ENCODE results near the gene PICK1. TPM values are rescaled to one million over a fixed set of nuclear protein-coding genes. Genes with fewer than 3 reads are reported as not detected.

The PICK1 gene
- total RNA-seq, 2 donors from 2014 or later, result 27.6 to 47.2 TPM

DNA sequence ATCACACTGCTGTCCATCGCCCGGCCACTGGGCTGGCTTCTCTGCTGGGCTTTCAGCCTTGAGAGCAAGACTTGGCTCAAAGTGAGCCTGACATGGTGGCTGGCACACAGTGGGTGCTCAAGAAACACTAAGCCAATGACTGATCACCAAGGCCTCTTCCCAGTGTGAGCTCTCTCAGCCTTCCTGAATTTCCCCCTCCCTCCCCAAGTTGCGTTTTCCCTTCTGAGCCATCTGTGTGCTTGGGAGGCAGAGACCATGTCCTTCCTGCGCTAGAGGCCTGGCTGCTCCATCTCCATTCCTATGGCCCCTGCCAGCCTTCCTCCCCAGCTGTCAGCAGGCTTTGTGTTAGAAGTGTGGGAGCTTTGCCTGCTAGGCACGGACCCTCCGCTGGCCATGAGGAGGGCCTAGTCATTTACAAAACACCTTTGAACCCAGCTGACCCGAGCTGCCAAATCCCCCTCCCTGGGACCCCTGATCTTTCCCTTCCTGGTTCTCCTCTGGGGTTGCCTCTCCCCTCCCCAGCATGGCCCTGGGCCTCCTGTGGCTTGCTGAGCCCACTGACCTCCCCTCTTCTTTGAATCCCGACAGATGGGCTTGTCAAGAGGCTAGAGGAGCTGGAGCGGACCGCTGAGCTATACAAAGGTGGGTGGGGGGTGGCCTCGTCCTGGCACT, 13.2 kb downstream of the PICK1 start:
- H3K36me3 ChIP-seq, result peaks cover 11% of the 10 kb centered on the region
- H3K4me3 ChIP-seq, result no peak overlapping the region
- H3K27me3 ChIP-seq, result no peaks in the 10 kb centered on the region
- no peaks in the 10 kb centered on the region for H3K9me3 ChIP-seq
- DNase-seq, result no peak
- intact Hi-C loops (cut with DNase I), result no loop called here
- TF ChIP-seq, protein P1, sequence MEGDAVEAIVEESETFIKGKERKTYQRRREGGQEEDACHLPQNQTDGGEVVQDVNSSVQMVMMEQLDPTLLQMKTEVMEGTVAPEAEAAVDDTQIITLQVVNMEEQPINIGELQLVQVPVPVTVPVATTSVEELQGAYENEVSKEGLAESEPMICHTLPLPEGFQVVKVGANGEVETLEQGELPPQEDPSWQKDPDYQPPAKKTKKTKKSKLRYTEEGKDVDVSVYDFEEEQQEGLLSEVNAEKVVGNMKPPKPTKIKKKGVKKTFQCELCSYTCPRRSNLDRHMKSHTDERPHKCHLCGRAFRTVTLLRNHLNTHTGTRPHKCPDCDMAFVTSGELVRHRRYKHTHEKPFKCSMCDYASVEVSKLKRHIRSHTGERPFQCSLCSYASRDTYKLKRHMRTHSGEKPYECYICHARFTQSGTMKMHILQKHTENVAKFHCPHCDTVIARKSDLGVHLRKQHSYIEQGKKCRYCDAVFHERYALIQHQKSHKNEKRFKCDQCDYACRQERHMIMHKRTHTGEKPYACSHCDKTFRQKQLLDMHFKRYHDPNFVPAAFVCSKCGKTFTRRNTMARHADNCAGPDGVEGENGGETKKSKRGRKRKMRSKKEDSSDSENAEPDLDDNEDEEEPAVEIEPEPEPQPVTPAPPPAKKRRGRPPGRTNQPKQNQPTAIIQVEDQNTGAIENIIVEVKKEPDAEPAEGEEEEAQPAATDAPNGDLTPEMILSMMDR (IDR thresholded peaks at IDR 0.05), result no peak
- no peaks in the 10 kb centered on the region for H3K4me1 ChIP-seq
- H3K9ac ChIP-seq (ENCODE audit: low read depth in 2 of 2, low read length in 2 of 2), result no peak overlapping the region
- no peak overlapping the region for H3K27ac ChIP-seq

DNA sequence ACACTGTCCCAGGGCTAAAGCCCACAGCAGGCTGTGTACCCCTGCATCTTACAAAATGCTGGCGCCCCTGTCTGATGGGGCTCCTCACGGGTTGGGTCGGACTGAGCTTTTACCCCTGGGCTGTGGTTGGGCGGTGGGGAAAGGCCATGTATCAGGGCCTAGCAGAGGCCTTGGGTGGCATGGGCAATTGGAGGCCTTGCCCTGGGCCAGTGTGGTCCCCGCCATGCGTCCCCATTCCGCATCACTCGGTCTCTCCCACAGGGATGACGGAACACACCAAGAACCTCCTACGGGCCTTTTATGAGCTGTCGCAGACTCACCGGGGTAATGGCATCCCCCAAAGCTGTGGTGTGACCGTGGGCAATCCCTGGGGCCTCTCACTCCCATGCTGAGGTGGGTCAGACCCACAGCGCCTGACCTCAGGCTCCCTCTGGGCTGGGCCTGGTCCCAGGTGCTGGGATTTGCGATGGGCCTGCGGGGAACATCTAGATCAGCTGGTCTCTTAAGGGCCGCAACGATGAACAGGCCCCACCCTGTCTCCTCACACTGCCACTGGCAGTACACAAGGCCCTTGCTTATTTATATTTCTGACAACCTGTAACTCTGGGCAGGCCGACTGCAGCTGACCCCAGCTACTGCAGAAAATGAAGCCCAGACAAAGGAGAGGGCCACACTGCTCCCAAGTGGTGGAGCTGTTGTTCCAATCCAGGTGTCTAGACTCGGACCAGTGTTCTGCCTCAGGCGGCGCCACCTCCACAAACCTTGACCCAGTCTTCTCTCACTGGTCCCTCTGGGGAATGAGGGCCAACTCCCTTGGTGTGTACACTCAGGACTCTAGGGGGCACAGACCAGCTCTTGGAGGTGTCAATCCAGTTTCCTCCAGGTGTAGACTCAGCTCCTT, 14.5 kb downstream of the PICK1 start:
- H3K36me3 ChIP-seq, result peaks cover 8% of the 10 kb centered on the region
- no peaks in the 10 kb centered on the region for H3K4me1 ChIP-seq
- no peaks in the 10 kb centered on the region for H3K9me3 ChIP-seq
- H3K4me3 ChIP-seq, result no peak overlapping the region
- no peak for DNase-seq
- intact Hi-C loops (cut with DNase I), result no loop called here
- TF ChIP-seq, protein P1 (IDR thresholded peaks at IDR 0.05), result no peak
- no peak overlapping the region for H3K9ac ChIP-seq (ENCODE audit: low read depth in 2 of 2, low read length in 2 of 2)
- no peak overlapping the region for H3K27ac ChIP-seq
- no peaks in the 10 kb centered on the region for H3K27me3 ChIP-seq

DNA sequence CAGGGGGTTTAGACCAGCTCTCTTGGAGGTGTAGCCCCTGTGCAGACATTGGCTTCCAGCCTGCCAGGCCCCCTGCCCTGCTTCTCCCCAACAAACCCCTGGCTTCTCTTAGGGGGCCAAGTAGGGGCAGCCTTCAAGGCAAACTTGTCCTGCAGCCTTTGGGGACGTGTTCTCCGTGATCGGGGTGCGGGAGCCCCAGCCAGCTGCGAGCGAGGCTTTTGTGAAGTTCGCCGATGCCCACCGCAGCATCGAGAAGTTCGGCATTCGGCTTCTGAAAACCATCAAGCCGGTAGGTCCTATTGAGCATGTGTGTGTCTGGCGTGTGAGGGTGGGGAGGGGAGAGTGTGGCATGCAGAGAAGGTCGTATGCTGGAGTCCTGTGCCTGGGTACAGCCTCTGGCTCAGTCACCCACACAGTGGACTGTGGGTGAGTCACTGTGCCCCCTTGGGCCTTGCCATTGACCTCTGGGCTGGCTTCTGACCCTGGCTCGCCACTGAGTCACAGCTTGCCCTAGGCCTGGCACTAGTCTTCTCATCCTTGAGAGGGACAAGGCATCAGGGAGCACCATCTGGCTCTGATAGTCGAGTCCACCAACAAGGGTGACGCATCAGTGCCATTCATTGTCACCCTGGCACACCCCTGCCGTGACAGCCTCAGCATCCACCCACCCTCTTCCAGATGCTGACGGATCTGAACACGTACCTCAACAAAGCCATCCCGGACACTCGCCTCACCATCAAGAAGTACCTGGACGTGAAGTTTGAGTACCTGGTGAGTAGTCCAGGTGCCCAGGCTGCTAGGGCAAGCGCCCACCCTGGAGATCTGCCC, 15.3 kb downstream of the PICK1 start:
- peaks cover 6% of the 10 kb centered on the region for H3K36me3 ChIP-seq
- H3K4me1 ChIP-seq, result no peaks in the 10 kb centered on the region
- no peak overlapping the region for H3K27ac ChIP-seq
- no peaks in the 10 kb centered on the region for H3K27me3 ChIP-seq
- no peaks in the 10 kb centered on the region for H3K9me3 ChIP-seq
- no peak for DNase-seq
- TF ChIP-seq, protein P1 (IDR thresholded peaks at IDR 0.05), result no peak
- H3K9ac ChIP-seq (ENCODE audit: low read depth in 2 of 2, low read length in 2 of 2), result no peak overlapping the region
- no peak overlapping the region for H3K4me3 ChIP-seq
- intact Hi-C loops (cut with DNase I), result no loop called here

DNA sequence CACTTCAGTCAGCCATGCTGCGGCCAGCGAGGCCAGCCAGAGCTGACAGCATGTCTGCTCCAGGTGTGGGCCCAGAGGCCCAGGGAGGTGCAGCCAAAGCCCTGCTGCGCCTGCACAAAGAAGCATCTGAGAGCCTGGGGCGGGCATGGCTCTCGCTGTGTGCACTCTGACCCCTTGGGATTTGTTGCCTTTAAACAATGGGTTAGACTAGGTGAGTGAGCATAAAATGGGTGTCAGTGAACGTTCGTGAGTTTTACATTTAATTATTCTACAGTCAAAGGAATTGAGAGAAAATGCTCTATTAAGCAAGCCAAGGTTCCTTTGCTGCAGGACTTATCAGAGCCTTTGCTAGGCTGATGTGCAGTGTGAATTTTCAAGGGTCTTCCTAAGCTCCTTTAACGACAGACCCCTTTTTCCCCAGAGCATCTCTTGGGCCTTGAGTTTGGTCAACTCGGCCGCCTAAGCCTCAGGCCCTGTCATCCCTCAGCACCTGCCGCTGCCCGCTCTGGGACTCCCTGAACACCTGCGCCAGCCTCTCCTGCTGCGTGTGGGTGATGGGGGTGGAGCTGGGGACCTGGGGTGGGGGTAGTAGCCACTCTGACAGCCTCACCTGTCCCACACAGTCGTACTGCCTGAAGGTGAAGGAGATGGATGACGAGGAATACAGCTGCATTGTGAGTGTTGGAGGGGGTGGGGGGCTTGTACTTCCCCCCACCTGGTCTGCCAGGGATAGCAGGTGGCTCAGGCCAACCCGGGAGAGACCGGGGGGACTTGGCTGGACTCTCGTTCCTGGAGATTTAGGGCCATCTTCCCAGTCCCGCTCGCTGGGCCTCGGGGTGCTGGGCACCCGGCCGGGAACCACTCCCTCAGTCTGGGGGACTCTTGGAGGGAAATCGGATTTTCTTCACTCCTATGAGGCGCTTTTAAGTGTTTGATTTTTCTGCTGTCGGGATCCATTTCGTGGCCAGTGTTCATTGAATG, 16.2 kb downstream of the PICK1 start:
- Histone ChIP-seq H3K27ac (no peak overlapping the region), H3K36me3 (peaks cover 6% of the 10 kb centered on the region), H3K4me1 (no peaks in the 10 kb centered on the region), H3K27me3 (no peaks in the 10 kb centered on the region), H3K9ac (ENCODE audit: low read depth in 2 of 2, low read length in 2 of 2) (no peak overlapping the region), H3K4me3 (no peak overlapping the region), H3K9me3 (no peaks in the 10 kb centered on the region)
- no peak for DNase-seq
- intact Hi-C loops (cut with DNase I), result no loop called here
- TF ChIP-seq, protein P1 (IDR thresholded peaks at IDR 0.05), result no peak

All from colonic mucosa (tissue), 4 donors.